Amniotic epithelial cell (primary cell): ENCODE data around the gene STXBP5.
A peak's percentile ranks its signal among the peaks of the same experiment; 100 is the strongest.
"Not testable (repeated sequence)": the region's sequence is repeated elsewhere in the genome, so short reads cannot be mapped to it uniquely, and the experiment has no call there.

Experiments
- DNase-seq: peaks from one replicate; pipeline ENCODE4 v3.0.0-alpha.2; 2010; ENCODE audit warnings: low read depth

The STXBP5 gene

DNA sequence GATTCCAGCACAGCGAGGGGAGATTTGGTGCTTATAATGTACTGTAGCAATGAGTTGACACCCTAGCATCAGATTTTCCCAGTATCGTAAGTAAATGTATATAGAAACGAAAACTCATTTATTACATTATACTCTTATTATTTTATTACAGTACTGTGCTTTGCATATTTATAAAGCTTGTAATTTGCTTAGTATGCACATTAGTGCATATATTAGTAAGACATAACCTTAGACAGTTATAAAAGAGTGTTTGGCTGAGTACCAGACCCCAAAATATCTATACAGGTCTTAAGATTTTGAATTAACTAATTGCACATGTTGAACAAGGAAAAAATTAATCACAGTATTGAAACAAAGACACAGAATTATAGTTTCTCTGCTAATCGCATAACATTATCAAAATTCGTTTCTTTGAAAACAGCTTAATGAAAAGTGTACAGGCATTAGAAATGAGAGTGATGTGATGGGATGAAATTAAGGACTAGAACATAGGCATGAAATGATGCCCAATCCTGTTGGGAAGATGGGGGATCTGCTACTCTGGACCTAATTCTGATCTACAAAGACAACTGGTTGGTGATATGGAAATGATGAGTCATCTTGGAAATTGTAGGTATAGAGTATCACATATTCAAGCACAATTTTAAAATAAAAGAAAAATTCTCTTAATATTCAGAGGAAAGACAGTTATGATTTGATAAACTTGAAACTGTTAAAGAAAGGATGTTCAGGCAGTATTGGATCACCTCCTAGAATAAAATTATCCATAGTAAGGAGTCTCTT lies 42.8 kb downstream of the STXBP5 start:
- DNase-seq, result no peak

- DNase-seq, result no peak
Observed at GRCh38 chr6:147248859-147249258, 44.6 kb downstream of the STXBP5 start.

- no peak for DNase-seq
Observed at GRCh38 chr6:147251072-147251471, 46.9 kb downstream of the STXBP5 start.

DNA sequence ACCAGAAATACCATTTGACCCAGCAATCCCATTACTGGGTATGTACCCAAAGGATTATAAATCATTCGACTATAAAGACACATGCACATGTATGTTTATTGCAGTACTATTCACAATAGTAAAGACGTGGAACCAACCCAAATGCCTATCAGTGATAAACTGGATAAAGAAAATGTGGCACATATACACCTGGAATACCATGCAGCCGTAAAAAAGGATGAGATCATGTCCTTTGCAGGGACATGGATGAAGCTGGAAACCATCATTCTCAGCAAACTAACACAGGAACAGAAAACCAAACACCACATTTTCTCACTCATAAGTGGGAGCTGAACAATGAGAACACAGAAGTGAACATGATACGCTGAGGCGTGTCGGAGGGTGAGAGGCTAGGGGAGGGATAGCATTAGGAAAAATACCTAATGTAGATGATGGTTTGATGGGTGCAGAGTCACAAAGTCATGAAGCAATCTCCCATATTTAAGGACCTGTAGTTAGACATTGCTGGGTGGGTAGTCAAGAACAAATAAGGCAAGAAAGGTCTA lies 50.8 kb downstream of the STXBP5 start:
- not testable (repeated sequence) for DNase-seq

GRCh38 chr6:147255948-147256674 lies 51.9 kb downstream of the STXBP5 start:
- no peak for DNase-seq

GRCh38 chr6:147257760-147258159 lies 53.5 kb downstream of the STXBP5 start:
- no peak for DNase-seq

DNA sequence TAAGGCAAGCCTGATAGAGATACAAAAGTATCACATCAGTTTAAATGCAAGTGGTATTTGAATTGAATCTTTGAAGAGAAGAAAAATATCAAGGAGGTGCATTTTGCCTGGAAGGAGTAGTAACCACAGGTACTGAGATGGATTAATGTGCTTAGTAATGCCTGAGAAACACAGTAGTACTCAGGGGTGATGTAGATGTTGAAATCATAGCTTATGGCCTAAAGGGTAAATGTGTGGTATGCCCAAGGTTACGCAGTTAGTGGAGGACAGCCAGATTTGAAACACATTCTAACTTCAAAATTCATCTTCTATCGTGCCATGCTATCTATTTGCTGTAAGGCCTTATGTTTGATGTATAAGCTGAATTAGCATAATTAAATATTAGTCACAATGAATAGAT lies 55.9 kb downstream of the STXBP5 start:
- DNase-seq, result peak; percentile 67

GRCh38 chr6:147262946-147263345 lies 58.7 kb downstream of the STXBP5 start:
- no peak for DNase-seq

GRCh38 chr6:147266821-147267220 lies 62.6 kb downstream of the STXBP5 start:
- DNase-seq, result no peak

DNA sequence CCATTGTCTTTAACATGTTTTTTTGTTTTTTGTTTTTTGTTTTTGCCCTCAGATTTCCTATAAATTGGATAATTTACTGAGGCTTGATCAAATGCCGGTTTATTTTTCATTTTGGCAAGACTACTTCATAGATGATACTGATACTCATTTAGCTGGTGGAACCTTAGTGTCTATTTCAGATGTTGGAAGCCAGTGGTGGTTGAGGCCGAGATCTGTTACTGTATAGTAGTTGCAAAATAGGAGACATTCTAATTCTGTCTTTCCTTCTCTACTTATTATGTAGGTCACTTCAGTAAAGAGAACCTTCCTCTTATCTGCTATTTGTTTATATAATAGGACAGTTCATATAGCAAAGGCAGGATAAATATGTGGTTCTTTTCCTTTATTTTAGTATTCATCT lies 63.4 kb downstream of the STXBP5 start:
- DNase-seq, result no peak

DNA sequence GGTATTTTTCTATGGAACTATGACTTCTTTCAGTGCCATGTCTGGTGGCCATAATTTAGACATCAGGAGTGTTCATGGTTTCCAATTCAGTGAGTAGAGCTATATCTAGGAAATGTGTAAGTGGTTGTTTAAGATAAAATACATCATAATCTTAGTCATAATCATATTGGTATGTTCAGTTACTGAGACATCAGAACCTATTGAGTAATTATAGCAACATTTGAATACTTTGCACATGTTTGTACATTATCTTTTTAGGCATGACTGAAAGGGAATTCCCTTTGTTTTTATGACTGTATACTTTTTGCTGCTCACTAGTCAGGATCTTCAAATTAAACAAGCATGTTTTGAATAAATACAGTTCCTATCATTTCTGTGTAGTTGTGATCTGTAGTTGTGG lies 64.0 kb downstream of the STXBP5 start:
- peak; percentile 54 for DNase-seq

- DNase-seq, result no peak
Observed at GRCh38 chr6:147274012-147274411, 69.8 kb downstream of the STXBP5 start.

- no peak for DNase-seq
Observed at GRCh38 chr6:147274776-147275175, 70.6 kb downstream of the STXBP5 start.

DNA sequence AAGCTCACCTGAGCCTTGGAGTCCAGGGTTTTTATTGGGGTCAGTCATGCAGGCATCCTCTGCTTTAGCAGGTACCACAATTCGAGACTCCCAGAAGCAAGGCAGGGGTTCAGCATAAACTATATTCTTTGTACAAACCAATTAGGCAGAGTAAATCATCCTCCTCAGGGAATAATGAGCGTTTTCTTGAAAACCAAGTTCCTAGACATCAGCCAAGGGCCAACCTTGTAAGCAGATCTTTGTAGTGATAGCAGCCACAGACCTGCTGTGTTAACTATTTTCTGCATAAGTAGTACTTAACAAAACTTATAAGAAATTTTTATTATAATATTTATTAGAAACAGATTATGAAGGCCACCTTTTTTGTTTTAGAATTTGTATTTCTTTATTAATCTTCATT lies 74.7 kb downstream of the STXBP5 start:
- DNase-seq, result peak; percentile 34

DNA sequence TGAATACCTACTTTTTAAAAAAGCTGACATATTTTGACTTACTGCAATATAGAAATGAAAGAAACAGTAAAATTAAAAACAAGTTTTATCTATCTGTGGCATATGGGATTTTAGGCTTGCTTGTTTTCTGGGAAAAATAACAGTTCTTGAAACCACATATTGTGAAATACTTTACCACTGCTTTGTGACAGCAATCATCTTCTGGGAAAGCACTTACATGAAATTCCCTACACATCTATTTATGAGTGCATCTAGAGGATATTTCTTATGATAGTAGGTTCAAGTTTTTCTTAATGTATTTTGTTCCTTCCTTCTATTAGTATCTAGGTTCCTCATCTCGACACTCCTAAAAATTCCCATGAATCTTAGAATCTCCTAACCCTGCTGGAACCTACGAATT lies 75.2 kb downstream of the STXBP5 start:
- peak; percentile 93 for DNase-seq

- no peak for DNase-seq
Observed at GRCh38 chr6:147281895-147282565, 77.8 kb downstream of the STXBP5 start.

DNA sequence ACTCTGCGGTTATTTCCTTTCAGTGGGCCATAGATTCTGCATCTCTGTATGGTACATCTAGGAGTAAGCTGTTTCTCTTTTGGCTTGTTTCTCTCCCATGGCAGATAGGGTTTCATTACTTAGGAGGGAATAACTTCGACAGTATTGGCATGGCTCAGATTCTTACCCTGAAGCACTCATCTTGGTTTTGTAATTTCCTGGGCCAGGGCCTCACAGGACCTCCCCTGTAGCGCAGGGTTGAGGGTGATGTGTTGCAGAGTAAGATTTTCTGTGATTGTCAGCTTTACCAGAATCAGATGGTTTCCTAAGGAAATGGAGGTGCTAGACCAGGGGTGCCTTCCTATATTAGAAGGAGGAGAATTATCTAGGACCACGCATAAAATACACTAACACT lies 78.3 kb downstream of the STXBP5 start:
- no peak for DNase-seq

- DNase-seq, result peak; percentile 24
Observed at GRCh38 chr6:147283460-147283859, 79.2 kb downstream of the STXBP5 start.

DNA sequence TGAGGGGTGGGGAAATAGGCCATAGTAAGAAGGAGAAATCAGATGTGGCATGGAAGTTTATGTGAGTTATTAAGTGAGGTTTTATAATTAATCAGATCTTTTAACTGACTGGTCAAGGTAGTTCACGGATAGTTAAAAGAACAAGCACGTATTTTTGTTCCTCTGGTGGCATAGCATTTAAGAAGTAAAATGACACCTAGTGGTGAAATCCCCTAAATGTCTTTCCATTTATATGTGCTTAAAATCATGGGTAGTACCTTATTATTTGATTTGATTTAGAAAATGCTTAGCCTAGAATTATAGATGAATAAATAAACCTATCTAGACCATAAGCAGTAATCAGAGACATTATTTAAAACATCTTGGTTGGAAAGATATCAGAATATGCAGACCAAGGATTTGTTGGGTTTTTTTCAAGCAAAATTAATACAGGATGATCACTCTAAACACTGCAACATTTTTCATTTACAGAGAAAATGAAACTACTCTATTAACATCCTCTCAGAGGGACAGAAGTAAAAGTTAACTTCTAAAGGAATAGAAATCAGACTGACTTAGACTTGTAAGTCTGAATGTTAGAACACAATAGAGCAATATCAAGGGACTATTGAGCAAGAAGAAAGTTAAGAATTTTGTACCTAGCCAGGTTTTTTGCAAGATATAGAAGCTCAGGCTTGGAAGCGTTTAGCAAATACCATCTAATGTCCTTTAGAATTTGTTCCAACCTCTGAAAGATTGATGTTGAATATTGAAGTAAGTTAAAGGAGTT lies 81.1 kb downstream of the STXBP5 start:
- DNase-seq, result peak; percentile 60

DNA sequence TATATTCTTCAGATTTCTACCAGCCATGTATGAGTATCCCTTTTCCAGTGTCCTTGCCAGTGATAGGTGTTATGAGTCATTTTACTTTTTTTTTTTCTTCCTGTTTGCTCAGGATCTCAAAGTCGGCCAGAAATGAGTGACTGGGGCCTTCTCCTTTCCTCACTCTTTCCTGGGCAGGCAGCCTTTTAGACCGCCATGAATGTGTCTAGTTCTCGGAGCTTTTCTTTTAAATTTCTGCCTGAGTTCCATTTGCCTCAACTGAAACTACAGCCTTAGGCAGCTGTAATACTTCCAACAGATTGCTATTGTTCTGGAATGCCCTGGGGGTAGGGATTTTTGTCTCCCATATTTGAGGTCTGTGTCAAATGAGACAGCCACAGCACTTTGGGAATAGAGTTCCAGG lies 83.7 kb downstream of the STXBP5 start:
- DNase-seq, result peak; percentile 61

DNA sequence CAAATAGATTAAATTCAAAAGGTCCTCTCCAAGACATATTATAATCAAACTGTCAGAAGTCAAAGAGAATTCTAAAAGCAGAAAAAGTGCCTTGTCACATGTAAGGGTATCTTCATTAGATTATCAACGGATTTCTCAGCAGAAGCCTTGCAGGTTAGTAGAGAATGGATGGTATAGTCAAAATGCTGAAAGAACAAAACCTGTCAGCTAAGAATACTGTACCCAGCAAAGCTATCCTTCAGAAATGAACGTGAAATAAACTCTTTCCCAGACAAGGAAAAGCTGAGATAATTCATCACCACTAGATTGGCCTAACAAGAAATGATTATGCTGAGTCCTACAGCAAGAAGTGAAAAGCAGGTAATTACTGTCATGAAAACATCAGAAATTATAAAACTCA lies 92.9 kb downstream of the STXBP5 start:
- peak; percentile 12 for DNase-seq
